ENCODE results near the gene TAF3.

GRCh38 chr10:7928536-7928935 is 110.2 kb downstream of the TAF3 start:
- TF ChIP-seq, protein P1, sequence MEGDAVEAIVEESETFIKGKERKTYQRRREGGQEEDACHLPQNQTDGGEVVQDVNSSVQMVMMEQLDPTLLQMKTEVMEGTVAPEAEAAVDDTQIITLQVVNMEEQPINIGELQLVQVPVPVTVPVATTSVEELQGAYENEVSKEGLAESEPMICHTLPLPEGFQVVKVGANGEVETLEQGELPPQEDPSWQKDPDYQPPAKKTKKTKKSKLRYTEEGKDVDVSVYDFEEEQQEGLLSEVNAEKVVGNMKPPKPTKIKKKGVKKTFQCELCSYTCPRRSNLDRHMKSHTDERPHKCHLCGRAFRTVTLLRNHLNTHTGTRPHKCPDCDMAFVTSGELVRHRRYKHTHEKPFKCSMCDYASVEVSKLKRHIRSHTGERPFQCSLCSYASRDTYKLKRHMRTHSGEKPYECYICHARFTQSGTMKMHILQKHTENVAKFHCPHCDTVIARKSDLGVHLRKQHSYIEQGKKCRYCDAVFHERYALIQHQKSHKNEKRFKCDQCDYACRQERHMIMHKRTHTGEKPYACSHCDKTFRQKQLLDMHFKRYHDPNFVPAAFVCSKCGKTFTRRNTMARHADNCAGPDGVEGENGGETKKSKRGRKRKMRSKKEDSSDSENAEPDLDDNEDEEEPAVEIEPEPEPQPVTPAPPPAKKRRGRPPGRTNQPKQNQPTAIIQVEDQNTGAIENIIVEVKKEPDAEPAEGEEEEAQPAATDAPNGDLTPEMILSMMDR (IDR thresholded peaks at IDR 0.05), result no peak
- TF ChIP-seq POLR2AphosphoS5 (IDR thresholded peaks at IDR 0.05; ENCODE audit: low read depth, low read length) (no peak), SIN3A (IDR thresholded peaks at IDR 0.05; ENCODE audit: borderline replicate concordance, insufficient read depth, low read depth, low read length) (no peak), TCF7L2 (IDR thresholded peaks at IDR 0.05; ENCODE audit: low read depth, low read length) (no peak)
- TF ChIP-seq, protein P2, sequence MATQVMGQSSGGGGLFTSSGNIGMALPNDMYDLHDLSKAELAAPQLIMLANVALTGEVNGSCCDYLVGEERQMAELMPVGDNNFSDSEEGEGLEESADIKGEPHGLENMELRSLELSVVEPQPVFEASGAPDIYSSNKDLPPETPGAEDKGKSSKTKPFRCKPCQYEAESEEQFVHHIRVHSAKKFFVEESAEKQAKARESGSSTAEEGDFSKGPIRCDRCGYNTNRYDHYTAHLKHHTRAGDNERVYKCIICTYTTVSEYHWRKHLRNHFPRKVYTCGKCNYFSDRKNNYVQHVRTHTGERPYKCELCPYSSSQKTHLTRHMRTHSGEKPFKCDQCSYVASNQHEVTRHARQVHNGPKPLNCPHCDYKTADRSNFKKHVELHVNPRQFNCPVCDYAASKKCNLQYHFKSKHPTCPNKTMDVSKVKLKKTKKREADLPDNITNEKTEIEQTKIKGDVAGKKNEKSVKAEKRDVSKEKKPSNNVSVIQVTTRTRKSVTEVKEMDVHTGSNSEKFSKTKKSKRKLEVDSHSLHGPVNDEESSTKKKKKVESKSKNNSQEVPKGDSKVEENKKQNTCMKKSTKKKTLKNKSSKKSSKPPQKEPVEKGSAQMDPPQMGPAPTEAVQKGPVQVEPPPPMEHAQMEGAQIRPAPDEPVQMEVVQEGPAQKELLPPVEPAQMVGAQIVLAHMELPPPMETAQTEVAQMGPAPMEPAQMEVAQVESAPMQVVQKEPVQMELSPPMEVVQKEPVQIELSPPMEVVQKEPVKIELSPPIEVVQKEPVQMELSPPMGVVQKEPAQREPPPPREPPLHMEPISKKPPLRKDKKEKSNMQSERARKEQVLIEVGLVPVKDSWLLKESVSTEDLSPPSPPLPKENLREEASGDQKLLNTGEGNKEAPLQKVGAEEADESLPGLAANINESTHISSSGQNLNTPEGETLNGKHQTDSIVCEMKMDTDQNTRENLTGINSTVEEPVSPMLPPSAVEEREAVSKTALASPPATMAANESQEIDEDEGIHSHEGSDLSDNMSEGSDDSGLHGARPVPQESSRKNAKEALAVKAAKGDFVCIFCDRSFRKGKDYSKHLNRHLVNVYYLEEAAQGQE (IDR thresholded peaks at IDR 0.05; ENCODE audit: insufficient read depth in 1 of 2, low read depth in 2 of 2, low read length in 1 of 2), result no peak

Measured in Panc1 (cell line).